ENCODE data around the gene ZNF75A. TPM values are rescaled to one million over a fixed set of nuclear protein-coding genes. Genes with fewer than 3 reads are reported as not detected.

The ZNF75A gene
- total and polyA plus RNA-seq, 9 of the 15 experiments (the other 6 are each of a cell fraction or from before 2014, with no cell fraction given): 7.2 to 24.5 (median 17.1) TPM

DNA sequence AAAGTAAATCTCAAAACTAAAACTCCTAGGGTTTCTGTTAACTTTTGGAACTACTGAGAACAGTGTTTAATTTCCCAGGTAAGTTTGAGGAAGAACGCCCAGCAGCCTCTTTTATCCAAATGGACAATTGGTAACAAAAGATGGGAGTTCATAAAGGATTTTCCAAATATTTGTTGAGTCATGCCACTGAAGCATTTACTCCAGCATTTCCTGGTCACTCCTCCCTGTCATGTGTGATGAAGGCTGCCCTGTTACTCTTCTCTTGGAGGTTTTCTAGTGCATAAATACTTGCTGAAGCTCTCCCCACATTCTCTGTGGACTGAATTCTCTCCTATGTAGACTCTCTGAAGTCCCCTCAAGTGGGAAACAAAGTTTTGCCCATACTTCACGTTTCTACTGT lies 16.5 kb downstream of the ZNF75A start:
- TF ChIP-seq SIX5 (IDR thresholded peaks at IDR 0.05; ENCODE audit: borderline replicate concordance in 1 of 2, insufficient read depth in 1 of 2, low read depth in 1 of 2, low read length in 2 of 2): no peak
- no peak for TF ChIP-seq SNIP1 (IDR thresholded peaks at IDR 0.05; ENCODE audit: low read depth)
- TF ChIP-seq NFE2 (IDR thresholded peaks at IDR 0.05; ENCODE audit: low read depth): peak; percentile 44
- no peaks in the 10 kb centered on the region for H3K79me2 ChIP-seq (ENCODE audit: control insufficient read depth, insufficient read depth, low read length)
- in situ Hi-C loops (cut with MboI): no loop called here
- no peaks in the 10 kb centered on the region for H4K20me1 ChIP-seq (replicated peaks; ENCODE audit: control insufficient read depth, insufficient read depth, low read length)
- CTCF ChIA-PET (ENCODE audit: low intra/inter-chr PET ratio): no interaction called here
- WGBS (ENCODE audit: insufficient coverage, low coverage, missing lambda C conversion rate): 2% methylated on average over 2 of the region's 2 CpGs
- no peak overlapping the region for H3K4me3 ChIP-seq
- POLR2A ChIA-PET: interaction anchor here (0.6 to 0.8 kb wide), 3 partner anchors 39 to 290 kb away, joined by 3 to 4 read pairs (median 4); partner anchors contain the start of gene ZNF174
- no peaks in the 10 kb centered on the region for H3K4me1 ChIP-seq (replicated peaks in 1 of 2; ENCODE audit: control insufficient read depth in 2 of 2, insufficient read depth in 2 of 2, low read length in 2 of 2)
- no peak overlapping the region for H3K9ac ChIP-seq (ENCODE audit: insufficient read depth in 1 of 2, low read depth in 2 of 2, low read length in 2 of 2)
- H3K9me3 ChIP-seq (replicated peaks; ENCODE audit: control insufficient read depth, insufficient read depth, low read depth, low read length): peaks cover 13% of the 10 kb centered on the region
- peaks cover 13% of the 10 kb centered on the region; the same call in 2 of the 3 replicates for H3K36me3 ChIP-seq (ENCODE audit: control insufficient read depth, insufficient read depth, low read length)
- no peak overlapping the region for H3K4me2 ChIP-seq (ENCODE audit: insufficient read depth, low read length)
- H2AFZ ChIP-seq (ENCODE audit: low read depth, low read length): no peak overlapping the region
- DNase-seq (ENCODE audit: extremely low read depth in 1 of 4, low spot score in 3 of 4) (no peak), ATAC-seq (no peak), FAIRE-seq (no peak)
- H3K27me3 ChIP-seq (ENCODE audit: control insufficient read depth in 2 of 2, insufficient read depth in 2 of 2, low read length in 2 of 2): peaks cover 0 to 5% of the 10 kb centered on the region in 2 experiments; a peak in 2 of 5 replicates
- no peak overlapping the region for H3K27ac ChIP-seq (ENCODE audit: extremely low read depth, low read depth, low read length)
- intact Hi-C loops (cut with micrococcal nuclease): no loop called here
- no TSS peak for BruUV-seq (replicated peaks)
- no peaks in the 10 kb centered on the region for H3K9me1 ChIP-seq (ENCODE audit: control insufficient read depth, insufficient read depth, low read length)

DNA sequence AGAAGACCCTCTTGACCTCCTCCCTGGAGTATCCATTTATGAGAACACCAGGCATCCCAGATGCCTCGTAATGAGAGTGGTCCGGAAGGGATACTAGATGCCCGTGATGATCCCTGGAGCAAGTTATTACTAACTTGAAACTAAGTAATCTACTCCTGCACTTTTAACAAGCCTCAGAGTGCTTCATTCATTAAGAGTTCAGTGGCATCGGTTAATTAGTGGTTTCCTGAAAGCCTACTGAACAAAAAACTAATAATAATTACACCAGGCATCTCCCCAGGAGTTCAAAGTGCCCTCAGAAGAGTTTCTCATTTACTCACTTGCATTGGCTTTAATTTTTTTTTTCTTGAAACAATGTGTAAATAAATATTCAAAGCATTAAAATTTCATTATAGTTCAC lies 22.2 kb downstream of the ZNF75A start:
- Histone ChIP-seq H3K9ac (ENCODE audit: insufficient read depth in 1 of 2, low read depth in 2 of 2, low read length in 2 of 2) (no peak overlapping the region), H3K4me3 (no peak overlapping the region), H3K79me2 (ENCODE audit: control insufficient read depth, insufficient read depth, low read length) (no peaks in the 10 kb centered on the region), H3K9me1 (ENCODE audit: control insufficient read depth, insufficient read depth, low read length) (no peaks in the 10 kb centered on the region), H3K27ac (ENCODE audit: extremely low read depth, low read depth, low read length) (no peak overlapping the region), H3K9me3 (replicated peaks; ENCODE audit: control insufficient read depth, insufficient read depth, low read depth, low read length) (no peaks in the 10 kb centered on the region), H3K36me3 (ENCODE audit: control insufficient read depth, insufficient read depth, low read length) (no peaks in the 10 kb centered on the region), H4K20me1 (replicated peaks; ENCODE audit: control insufficient read depth, insufficient read depth, low read length) (no peaks in the 10 kb centered on the region), H2AFZ (ENCODE audit: low read depth, low read length) (no peak overlapping the region), H3K4me2 (ENCODE audit: insufficient read depth, low read length) (no peak overlapping the region), H3K27me3 (ENCODE audit: control insufficient read depth in 2 of 2, insufficient read depth in 2 of 2, low read length in 2 of 2) (peaks cover 4 to 5% of the 10 kb centered on the region in 2 experiments; a peak in 3 of 5 replicates), H3K4me1 (replicated peaks in 1 of 2; ENCODE audit: control insufficient read depth in 2 of 2, insufficient read depth in 2 of 2, low read length in 2 of 2) (no peaks in the 10 kb centered on the region; a peak in 1 of 5 replicates)
- DNase-seq (ENCODE audit: extremely low read depth in 1 of 4, low spot score in 3 of 4): peak in 1 of 4 experiments; percentile 2
- intact Hi-C loops (cut with micrococcal nuclease): no loop called here
- in situ Hi-C loops (cut with MboI): no loop called here
- FAIRE-seq: no peak
- no TSS peak for BruUV-seq (replicated peaks)
- ATAC-seq: no peak
- ChIA-PET CTCF (ENCODE audit: low intra/inter-chr PET ratio) (no interaction called here), POLR2A (interaction anchor here (0.5 to 0.7 kb wide), 2 partner anchors 10 to 13 kb away, joined by 3 to 5 read pairs; no protein-coding TSS in a partner anchor)
- 3% methylated on average over 4 of the region's 4 CpGs for WGBS (ENCODE audit: insufficient coverage, low coverage, missing lambda C conversion rate)
- TF ChIP-seq, protein P1, sequence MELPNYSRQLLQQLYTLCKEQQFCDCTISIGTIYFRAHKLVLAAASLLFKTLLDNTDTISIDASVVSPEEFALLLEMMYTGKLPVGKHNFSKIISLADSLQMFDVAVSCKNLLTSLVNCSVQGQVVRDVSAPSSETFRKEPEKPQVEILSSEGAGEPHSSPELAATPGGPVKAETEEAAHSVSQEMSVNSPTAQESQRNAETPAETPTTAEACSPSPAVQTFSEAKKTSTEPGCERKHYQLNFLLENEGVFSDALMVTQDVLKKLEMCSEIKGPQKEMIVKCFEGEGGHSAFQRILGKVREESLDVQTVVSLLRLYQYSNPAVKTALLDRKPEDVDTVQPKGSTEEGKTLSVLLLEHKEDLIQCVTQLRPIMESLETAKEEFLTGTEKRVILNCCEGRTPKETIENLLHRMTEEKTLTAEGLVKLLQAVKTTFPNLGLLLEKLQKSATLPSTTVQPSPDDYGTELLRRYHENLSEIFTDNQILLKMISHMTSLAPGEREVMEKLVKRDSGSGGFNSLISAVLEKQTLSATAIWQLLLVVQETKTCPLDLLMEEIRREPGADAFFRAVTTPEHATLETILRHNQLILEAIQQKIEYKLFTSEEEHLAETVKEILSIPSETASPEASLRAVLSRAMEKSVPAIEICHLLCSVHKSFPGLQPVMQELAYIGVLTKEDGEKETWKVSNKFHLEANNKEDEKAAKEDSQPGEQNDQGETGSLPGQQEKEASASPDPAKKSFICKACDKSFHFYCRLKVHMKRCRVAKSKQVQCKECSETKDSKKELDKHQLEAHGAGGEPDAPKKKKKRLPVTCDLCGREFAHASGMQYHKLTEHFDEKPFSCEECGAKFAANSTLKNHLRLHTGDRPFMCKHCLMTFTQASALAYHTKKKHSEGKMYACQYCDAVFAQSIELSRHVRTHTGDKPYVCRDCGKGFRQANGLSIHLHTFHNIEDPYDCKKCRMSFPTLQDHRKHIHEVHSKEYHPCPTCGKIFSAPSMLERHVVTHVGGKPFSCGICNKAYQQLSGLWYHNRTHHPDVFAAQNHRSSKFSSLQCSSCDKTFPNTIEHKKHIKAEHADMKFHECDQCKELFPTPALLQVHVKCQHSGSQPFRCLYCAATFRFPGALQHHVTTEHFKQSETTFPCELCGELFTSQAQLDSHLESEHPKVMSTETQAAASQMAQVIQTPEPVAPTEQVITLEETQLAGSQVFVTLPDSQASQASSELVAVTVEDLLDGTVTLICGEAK (IDR thresholded peaks at IDR 0.05): no peak
- TF ChIP-seq, protein P1 (CRISPR knock-in tag; IDR thresholded peaks at IDR 0.05): no peak
- TF ChIP-seq ZNF79 (CRISPR knock-in tag; IDR thresholded peaks at IDR 0.05; ENCODE audit: low read depth) (no peak), POLR3A (IDR thresholded peaks at IDR 0.05; ENCODE audit: borderline replicate concordance, extremely low read depth, insufficient read depth, insufficient read length) (no peak)
